ENCODE data around the gene RFX3.

DNA sequence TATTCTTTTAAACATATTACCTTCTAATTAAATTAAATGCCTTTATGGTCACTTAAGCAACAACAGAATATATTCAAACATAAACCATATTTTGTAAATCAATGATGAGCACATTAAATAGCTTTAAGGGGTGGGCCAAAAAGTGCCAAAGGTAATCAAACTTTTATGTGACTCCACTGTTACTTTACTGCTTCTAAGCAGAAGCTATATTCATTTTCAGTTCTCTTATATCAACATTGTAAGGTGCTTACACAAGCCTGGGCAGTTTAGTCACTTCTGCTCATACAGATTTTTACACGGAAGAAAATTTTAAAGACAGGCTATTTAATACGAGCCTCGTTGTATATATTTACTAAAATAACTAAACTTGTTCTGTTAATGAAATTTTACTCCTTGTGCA, 29.9 kb downstream of the RFX3 start:
- TF ChIP-seq, protein P1, sequence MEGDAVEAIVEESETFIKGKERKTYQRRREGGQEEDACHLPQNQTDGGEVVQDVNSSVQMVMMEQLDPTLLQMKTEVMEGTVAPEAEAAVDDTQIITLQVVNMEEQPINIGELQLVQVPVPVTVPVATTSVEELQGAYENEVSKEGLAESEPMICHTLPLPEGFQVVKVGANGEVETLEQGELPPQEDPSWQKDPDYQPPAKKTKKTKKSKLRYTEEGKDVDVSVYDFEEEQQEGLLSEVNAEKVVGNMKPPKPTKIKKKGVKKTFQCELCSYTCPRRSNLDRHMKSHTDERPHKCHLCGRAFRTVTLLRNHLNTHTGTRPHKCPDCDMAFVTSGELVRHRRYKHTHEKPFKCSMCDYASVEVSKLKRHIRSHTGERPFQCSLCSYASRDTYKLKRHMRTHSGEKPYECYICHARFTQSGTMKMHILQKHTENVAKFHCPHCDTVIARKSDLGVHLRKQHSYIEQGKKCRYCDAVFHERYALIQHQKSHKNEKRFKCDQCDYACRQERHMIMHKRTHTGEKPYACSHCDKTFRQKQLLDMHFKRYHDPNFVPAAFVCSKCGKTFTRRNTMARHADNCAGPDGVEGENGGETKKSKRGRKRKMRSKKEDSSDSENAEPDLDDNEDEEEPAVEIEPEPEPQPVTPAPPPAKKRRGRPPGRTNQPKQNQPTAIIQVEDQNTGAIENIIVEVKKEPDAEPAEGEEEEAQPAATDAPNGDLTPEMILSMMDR (IDR thresholded peaks at IDR 0.05) = no peak
- no peak for TF ChIP-seq POLR2A (IDR thresholded peaks at IDR 0.05)
